GM19035 (cell line): ENCODE measurements around the gene BUB1B.

Source experiments
- ATAC-seq: cut with Tn5 transposase; IDR thresholded peaks from one replicate; pipeline ENCODE4 v1.9.1; 2021; ENCODE audit not compliant: unreplicated experiment

Gene BUB1B

DNA sequence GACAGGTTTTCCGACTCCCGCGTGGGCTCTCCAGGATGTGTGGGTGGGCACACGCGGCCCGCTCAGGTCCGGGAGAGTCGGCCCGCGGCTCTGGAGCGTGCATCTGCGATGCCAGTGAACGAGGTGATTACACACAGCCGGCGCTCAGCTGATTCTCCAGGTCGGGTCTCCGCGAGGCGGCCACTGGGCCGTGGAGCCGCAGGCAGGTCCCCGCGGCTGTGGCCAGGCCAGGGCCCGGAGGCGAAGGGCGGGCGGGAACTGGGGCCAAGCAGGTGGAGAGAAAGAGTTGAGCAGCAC is 91.2 kb downstream of the BUB1B start:
- no peak for ATAC-seq

- ATAC-seq, result no peak
Measured at GRCh38 chr15:40252438-40253166, 91.7 kb downstream of the BUB1B start.

DNA sequence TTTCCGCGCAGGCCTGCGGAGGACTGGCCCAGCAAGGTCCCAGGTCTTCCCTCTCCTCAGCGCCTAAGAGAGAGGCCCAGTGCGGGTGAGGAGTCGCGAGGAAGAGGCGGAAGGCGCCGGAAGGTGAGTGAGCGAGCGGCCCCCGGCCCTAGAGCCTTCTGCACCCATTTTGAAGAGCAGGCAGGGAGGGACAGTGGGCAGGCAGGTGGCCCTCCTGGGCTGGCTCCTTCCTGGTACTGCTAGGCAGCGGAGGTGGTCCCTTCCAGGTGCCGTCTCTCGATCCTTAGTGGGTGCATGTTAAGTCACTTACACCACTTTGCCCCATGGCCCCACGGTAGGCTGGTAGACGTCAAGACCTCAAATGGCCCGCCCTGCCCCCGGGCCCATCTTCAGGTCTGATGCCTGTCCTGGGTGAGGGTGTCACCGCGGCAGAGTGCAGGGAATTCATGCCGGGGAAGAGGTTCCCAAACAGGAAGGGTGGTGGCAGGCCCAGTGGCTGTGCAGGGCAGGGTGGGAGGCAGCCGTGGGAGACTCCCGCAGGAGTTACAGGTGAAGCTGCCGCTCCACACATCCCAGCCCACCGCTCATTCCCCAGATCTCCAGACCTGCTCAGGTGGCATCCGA is 92.4 kb downstream of the BUB1B start:
- ATAC-seq, result no peak

- ATAC-seq, result no peak
Measured at GRCh38 chr15:40254452-40254851, 93.6 kb downstream of the BUB1B start.

DNA sequence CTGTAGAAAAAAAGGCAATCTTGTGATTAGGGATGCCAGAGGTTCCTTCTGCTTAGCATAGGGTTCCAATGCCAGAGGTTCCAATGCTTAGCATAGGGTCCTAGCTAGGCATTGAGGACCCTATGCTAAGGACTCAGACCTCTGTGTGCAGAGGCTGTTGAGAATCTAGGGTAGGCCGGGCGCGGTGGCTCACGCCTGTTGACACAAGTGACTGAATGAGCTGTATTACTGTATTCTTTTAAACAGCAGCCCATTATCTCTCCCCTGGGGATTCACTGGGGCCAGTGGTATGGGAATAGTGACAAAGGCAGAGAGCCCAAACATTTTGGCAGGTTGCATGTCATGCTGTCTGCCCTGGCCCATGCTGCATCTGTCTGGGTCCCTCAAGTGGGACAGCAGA is 94.2 kb downstream of the BUB1B start:
- ATAC-seq, result no peak

DNA sequence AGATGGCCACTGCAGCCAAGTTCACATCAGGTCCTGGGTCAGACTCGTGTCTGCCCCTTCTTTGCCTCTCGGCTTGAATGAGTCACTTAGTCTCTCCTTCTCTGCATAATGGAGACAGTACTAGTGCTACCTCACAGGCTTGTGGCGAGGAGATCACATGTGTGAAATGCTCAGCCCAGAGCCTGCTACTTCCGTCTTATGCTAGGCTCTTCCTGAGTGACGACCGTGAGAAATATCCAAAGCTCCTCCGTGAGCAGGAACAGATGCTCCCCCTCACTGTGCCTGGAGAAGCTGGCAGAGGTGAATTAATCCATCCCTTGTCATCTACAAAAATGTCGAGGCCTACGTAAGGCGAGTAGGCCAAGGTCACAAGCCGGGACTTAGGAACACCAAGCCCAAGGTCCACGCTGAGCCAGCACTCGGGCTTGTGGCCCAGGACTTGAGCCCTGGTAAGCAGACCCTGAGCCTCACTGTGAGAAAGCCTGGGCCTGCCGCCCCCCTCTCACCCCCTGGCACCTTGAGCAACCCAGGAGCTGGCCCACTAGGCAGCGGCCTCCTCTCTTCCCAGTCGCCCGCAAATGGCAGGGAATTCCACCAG is 95.9 kb downstream of the BUB1B start:
- no peak for ATAC-seq

DNA sequence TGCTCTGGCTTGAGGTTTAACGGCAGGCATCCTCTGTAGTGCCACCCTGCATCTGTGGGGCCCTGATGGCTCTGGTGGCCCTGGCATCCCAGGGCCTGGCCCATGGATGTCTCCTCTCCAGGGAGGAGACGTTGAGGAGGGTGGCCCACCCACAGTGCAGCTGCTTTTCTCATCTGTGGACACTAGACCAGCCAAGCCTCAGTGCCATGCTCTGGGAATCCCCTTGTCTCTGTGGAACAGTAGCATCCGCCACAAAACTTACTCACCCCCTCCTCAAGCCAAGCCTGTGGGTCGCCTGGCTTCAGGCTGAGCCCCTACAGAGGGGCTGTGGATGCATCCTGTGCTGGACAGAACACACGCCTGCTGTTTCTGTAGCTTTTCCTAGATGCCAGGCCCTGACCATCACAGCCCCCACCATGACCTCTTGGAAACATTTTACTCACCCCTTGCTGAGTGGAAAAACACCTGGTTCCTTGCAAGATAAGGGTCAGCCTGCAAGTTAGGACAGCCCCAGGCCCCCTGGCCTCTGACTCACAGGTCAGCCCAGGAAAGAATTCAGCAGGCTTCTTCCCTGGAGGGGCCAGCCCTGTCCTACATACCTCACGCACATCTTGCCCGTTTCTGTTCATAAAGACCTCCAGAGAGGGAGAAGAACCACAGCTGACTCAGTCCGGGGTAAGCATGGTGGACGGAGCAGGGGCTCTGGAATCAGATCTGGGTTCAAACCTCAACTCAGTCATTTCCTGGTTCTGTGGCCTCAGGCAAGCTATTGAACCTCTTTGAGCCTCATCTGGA is 97.0 kb downstream of the BUB1B start:
- ATAC-seq, result no peak

- ATAC-seq, result no peak
Measured at GRCh38 chr15:40258544-40258943, 97.7 kb downstream of the BUB1B start.

- ATAC-seq, result no peak
Measured at GRCh38 chr15:40259021-40259420, 98.2 kb downstream of the BUB1B start.

DNA sequence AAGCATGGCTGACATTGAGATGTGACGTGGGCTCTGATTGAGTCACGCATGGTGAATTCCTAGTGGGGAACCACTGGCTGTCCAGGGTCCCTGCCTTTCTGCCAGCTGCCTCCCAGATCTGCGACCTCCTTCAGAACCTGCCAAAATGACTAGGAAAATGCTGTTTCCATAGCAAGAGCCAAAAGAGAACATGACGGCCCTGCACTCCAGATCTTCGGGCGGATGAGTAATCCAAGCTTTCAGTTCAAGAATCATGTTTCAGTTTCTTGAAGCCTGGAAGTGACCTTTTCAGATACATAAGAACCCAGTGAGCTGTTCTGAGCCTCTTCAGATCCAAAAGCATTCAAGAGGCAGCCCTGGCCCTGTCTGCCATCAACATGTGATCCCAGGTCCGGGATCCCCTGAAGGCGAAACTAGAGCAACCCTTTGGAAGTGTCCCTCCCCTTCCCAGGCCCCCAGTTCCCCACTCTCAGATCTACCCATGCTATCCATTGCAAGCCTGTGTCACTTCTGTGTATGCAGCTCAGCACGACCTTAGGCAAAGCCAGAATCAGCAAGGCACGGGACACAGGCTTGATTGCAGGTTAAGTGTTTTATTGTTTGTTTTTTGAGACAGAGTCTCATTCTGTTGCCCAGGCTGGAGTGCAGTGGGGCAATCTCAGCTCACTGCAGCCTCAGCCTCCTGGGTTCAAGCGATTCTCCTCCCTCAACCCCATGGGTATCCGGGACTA is 102.3 kb downstream of the BUB1B start:
- no peak for ATAC-seq

- ATAC-seq, result no peak
Measured at GRCh38 chr15:40264321-40265153, 103.7 kb downstream of the BUB1B start.

DNA sequence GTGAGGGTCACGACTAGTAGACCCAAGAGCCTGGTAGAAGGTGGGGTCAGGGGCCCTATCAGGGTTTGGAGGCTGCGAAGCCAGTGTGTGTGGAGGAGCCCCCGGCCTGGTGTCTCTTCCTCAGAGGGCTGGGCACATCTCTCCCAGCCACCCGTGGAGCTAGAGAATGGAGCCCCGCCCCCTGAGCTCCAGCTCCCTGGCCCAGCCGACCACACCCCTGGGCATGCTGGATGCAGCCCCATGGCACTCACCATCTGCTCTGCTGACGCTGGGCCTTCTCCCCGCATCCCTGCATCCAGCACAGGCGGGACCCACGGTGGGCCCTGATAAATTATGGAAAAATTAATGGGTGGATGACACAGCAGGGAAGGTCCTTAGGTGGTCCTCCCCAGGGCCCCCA is 104.5 kb downstream of the BUB1B start:
- ATAC-seq, result no peak

DNA sequence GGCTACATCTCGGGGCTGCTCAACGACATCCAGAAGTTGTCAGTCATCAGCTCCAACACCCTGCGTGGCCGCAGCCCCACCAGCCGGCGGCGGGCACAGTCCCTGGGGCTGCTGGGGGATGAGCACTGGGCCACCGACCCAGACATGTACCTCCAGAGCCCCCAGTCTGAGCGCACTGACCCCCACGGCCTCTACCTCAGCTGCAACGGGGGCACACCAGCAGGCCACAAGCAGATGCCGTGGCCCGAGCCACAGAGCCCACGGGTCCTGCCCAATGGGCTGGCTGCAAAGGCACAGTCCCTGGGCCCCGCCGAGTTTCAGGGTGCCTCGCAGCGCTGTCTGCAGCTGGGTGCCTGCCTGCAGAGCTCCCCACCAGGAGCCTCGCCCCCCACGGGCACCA is 105.0 kb downstream of the BUB1B start:
- ATAC-seq, result no peak

GRCh38 chr15:40266828-40267304 is 106.0 kb downstream of the BUB1B start:
- ATAC-seq, result no peak

GRCh38 chr15:40267670-40268069 is 106.8 kb downstream of the BUB1B start:
- no peak for ATAC-seq

DNA sequence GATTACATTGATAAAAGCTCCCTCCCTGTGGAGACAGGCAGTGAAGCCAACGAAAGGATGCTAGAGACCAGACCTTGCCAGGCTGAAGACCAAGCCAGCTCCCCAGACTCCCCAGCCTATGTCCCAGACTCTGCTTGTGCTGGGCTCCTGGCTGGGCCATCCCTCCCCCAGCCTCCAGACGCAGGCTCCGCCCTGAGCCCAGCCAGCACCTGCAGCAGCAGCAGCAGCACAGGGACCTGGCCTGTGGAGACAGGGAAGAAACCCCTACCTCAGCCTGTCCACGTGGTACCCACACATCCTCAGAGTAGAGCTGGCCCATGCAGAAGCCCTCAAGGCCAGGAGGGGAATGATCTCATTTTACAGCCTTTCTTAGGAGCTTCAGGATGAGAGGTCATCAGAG is 108.7 kb downstream of the BUB1B start:
- ATAC-seq, result no peak

DNA sequence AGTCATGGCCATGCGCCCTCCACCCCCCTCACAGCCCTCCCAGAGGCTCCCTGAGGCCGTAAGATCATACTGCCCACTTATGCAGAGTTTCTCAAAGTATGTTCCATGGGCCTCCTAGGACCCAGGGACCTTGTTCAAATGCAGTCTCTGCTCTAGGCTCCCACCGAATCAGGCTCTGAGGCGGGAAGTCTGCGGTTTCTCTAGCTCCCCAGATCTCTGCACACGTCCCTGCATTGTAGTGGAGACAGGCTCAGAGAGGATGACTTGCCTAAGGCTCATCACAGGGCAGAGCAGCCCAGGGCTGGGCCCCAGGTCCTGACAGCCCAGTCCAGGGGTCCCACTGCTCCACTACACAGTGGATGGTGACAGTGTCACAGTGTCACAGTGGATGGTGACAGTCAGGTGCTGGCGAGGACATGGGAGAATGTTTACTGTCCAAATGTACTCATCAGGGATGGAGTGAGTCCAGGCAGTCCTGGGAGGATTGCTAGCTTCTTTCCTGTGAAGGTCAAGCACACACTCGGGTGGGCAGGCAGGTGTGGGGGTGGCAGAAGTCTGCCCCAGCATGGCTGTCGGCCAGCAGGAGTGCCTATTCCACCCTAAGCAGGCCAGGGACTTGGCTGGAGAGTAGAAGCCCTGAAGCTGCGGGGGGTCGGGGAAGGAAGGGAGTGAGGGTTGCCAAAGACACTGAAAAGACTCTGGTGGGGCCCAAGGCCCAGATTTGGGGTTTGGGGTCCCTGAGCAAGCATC is 109.6 kb downstream of the BUB1B start:
- no peak for ATAC-seq
